ENCODE measurements around the gene ATP2A1. TPM values are rescaled to one million over a fixed set of nuclear protein-coding genes. Genes with fewer than 3 reads are reported as not detected.
"Not testable (repeated sequence)": the region's sequence is repeated elsewhere in the genome, so short reads cannot be mapped to it uniquely, and the experiment has no call there.

ATP2A1 gene
- total and polyA plus RNA-seq, 2 experiments from 2014 or later, result 0.73 to 4.0 TPM

DNA sequence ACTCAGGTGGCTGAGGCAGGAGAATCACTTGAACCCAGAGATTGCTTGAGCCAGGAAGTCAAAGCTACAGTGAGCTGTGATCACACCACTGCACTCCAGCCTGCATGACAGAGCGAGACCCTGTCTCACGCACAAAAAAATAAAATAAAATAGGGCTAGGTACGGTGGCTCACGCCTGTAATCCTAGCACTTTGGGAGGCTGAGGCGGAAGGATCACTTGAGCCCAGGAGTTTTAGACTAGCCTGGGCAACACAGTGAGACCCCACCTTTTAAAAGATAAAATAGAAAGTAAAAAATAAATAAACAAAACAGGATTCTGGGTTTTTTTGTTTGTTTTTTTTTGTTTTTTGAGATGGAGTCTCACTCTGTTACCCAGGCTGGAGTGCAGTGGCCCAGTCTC is 12.1 kb downstream of the ATP2A1 start:
- not testable (repeated sequence) for H2AFZ ChIP-seq; ATAC-seq; H3K4me1 Mint-ChIP-seq; H3K9me2 ChIP-seq (ENCODE audit: insufficient read depth); DNase-seq (ENCODE audit: low spot score); H3K36me3 ChIP-seq (ENCODE audit: insufficient read depth); H3K4me2 ChIP-seq; H3K4me3 Mint-ChIP-seq; H3K27ac Mint-ChIP-seq; H4K20me1 ChIP-seq (replicated peaks; ENCODE audit: insufficient read depth); H3K27me3 Mint-ChIP-seq (ENCODE audit: insufficient read depth, low read depth, poor library complexity); H3K79me2 ChIP-seq (replicated peaks; ENCODE audit: insufficient read depth); H3K4me1 ChIP-seq (ENCODE audit: insufficient read depth); H3K27me3 ChIP-seq (ENCODE audit: insufficient read depth); H3K4me3 ChIP-seq; H3K36me3 Mint-ChIP-seq (ENCODE audit: low read depth); H3K27ac ChIP-seq (ENCODE audit: low read depth); H3F3A ChIP-seq (replicated peaks; ENCODE audit: low read depth); H3K9me3 Mint-ChIP-seq

DNA sequence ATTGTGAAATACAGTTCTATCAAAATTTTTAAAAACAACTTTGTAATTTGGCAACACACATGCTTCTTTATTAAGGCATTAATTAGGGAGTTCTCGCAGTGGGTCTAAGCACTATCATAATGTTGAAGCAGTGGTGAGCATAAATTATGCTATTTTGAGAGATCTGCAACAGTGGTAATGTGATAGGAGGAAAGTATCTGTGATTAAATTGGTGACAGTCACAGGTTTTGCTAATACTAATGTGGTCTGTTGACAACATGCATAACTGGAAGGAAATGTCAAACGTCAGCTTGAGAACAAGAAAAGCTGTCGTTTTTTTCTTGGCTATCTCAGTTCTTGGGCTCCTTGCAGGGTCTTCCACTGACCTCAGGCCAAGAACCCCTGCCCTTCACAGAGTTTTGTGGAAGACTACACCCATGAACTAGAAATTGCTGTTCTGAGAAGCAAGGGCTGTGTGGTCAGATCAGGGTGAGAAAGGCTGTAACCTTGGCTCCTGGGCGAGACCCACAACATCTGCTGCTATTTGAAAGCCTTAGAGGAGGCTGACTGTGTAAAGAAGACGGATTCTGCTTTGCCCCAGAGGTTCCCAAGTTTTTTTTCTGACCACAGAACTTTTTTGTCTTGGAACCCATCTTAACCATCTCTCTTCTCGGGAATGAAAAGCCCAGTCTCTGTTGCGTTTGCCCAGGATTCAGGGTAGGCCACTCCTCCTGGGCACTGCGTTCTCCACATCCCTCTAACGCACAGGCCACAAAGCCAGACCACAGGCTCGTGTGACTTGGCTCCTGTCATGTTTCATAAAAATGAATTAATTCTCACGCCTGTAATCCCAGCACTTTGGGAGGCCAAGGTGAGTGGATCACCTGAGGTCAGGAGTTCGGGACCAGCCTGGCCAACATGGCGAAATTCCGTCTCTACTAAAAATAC is 13.9 kb downstream of the ATP2A1 start:
- H3K4me2 ChIP-seq, result no peak overlapping the region
- no peaks in the 10 kb centered on the region; the same call in 1 of the 2 replicates for H4K20me1 ChIP-seq (replicated peaks; ENCODE audit: insufficient read depth)
- no peaks in the 10 kb centered on the region for H3K9me2 ChIP-seq (ENCODE audit: insufficient read depth)
- H3K4me1 ChIP-seq (ENCODE audit: insufficient read depth), result no peaks in the 10 kb centered on the region
- no peak for ATAC-seq
- no peak overlapping the region; the same call in 2 of the 3 replicates for H3K4me3 Mint-ChIP-seq
- H3K27ac Mint-ChIP-seq, result no peak overlapping the region
- H3K79me2 ChIP-seq (replicated peaks; ENCODE audit: insufficient read depth), result no peaks in the 10 kb centered on the region
- H3K4me3 ChIP-seq, result no peak overlapping the region
- H3K27me3 ChIP-seq (ENCODE audit: insufficient read depth), result no peaks in the 10 kb centered on the region
- no peak for DNase-seq (ENCODE audit: low spot score)
- peaks cover 3% of the 10 kb centered on the region; the same call in 1 of the 3 replicates for H3K36me3 Mint-ChIP-seq (ENCODE audit: low read depth)
- H3K9me3 Mint-ChIP-seq, result no peaks in the 10 kb centered on the region
- H2AFZ ChIP-seq, result no peak overlapping the region
- no peaks in the 10 kb centered on the region for H3K36me3 ChIP-seq (ENCODE audit: insufficient read depth)
- H3K4me1 Mint-ChIP-seq, result no peaks in the 10 kb centered on the region
- no peaks in the 10 kb centered on the region for H3F3A ChIP-seq (replicated peaks; ENCODE audit: low read depth)
- H3K27ac ChIP-seq (ENCODE audit: low read depth), result no peak overlapping the region
- H3K27me3 Mint-ChIP-seq (ENCODE audit: insufficient read depth, low read depth, poor library complexity), result peaks cover 3% of the 10 kb centered on the region
- TF ChIP-seq EZH2phosphoT487 (IDR thresholded peaks at IDR 0.05; ENCODE audit: unreplicated experiment) (no peak), NANOG (IDR thresholded peaks at IDR 0.05; ENCODE audit: borderline replicate concordance) (no peak), CREB1 (CRISPR knock-in tag; IDR thresholded peaks at IDR 0.05; ENCODE audit: low read depth) (no peak), POLR2AphosphoS5 (IDR thresholded peaks at IDR 0.05; ENCODE audit: low read depth) (no peak), EZH2 (IDR thresholded peaks at IDR 0.05; ENCODE audit: low read depth, unreplicated experiment) (no peak), ZNF114 (CRISPR knock-in tag; IDR thresholded peaks at IDR 0.05) (no peak), STAT1 (IDR thresholded peaks at IDR 0.05; ENCODE audit: unreplicated experiment) (no peak)
- TF ChIP-seq, protein P1, sequence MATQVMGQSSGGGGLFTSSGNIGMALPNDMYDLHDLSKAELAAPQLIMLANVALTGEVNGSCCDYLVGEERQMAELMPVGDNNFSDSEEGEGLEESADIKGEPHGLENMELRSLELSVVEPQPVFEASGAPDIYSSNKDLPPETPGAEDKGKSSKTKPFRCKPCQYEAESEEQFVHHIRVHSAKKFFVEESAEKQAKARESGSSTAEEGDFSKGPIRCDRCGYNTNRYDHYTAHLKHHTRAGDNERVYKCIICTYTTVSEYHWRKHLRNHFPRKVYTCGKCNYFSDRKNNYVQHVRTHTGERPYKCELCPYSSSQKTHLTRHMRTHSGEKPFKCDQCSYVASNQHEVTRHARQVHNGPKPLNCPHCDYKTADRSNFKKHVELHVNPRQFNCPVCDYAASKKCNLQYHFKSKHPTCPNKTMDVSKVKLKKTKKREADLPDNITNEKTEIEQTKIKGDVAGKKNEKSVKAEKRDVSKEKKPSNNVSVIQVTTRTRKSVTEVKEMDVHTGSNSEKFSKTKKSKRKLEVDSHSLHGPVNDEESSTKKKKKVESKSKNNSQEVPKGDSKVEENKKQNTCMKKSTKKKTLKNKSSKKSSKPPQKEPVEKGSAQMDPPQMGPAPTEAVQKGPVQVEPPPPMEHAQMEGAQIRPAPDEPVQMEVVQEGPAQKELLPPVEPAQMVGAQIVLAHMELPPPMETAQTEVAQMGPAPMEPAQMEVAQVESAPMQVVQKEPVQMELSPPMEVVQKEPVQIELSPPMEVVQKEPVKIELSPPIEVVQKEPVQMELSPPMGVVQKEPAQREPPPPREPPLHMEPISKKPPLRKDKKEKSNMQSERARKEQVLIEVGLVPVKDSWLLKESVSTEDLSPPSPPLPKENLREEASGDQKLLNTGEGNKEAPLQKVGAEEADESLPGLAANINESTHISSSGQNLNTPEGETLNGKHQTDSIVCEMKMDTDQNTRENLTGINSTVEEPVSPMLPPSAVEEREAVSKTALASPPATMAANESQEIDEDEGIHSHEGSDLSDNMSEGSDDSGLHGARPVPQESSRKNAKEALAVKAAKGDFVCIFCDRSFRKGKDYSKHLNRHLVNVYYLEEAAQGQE (IDR thresholded peaks at IDR 0.05; ENCODE audit: unreplicated experiment), result no peak
- TF ChIP-seq, protein P2, sequence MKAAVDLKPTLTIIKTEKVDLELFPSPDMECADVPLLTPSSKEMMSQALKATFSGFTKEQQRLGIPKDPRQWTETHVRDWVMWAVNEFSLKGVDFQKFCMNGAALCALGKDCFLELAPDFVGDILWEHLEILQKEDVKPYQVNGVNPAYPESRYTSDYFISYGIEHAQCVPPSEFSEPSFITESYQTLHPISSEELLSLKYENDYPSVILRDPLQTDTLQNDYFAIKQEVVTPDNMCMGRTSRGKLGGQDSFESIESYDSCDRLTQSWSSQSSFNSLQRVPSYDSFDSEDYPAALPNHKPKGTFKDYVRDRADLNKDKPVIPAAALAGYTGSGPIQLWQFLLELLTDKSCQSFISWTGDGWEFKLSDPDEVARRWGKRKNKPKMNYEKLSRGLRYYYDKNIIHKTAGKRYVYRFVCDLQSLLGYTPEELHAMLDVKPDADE (IDR thresholded peaks at IDR 0.05), result no peak
- TF ChIP-seq, protein P3, sequence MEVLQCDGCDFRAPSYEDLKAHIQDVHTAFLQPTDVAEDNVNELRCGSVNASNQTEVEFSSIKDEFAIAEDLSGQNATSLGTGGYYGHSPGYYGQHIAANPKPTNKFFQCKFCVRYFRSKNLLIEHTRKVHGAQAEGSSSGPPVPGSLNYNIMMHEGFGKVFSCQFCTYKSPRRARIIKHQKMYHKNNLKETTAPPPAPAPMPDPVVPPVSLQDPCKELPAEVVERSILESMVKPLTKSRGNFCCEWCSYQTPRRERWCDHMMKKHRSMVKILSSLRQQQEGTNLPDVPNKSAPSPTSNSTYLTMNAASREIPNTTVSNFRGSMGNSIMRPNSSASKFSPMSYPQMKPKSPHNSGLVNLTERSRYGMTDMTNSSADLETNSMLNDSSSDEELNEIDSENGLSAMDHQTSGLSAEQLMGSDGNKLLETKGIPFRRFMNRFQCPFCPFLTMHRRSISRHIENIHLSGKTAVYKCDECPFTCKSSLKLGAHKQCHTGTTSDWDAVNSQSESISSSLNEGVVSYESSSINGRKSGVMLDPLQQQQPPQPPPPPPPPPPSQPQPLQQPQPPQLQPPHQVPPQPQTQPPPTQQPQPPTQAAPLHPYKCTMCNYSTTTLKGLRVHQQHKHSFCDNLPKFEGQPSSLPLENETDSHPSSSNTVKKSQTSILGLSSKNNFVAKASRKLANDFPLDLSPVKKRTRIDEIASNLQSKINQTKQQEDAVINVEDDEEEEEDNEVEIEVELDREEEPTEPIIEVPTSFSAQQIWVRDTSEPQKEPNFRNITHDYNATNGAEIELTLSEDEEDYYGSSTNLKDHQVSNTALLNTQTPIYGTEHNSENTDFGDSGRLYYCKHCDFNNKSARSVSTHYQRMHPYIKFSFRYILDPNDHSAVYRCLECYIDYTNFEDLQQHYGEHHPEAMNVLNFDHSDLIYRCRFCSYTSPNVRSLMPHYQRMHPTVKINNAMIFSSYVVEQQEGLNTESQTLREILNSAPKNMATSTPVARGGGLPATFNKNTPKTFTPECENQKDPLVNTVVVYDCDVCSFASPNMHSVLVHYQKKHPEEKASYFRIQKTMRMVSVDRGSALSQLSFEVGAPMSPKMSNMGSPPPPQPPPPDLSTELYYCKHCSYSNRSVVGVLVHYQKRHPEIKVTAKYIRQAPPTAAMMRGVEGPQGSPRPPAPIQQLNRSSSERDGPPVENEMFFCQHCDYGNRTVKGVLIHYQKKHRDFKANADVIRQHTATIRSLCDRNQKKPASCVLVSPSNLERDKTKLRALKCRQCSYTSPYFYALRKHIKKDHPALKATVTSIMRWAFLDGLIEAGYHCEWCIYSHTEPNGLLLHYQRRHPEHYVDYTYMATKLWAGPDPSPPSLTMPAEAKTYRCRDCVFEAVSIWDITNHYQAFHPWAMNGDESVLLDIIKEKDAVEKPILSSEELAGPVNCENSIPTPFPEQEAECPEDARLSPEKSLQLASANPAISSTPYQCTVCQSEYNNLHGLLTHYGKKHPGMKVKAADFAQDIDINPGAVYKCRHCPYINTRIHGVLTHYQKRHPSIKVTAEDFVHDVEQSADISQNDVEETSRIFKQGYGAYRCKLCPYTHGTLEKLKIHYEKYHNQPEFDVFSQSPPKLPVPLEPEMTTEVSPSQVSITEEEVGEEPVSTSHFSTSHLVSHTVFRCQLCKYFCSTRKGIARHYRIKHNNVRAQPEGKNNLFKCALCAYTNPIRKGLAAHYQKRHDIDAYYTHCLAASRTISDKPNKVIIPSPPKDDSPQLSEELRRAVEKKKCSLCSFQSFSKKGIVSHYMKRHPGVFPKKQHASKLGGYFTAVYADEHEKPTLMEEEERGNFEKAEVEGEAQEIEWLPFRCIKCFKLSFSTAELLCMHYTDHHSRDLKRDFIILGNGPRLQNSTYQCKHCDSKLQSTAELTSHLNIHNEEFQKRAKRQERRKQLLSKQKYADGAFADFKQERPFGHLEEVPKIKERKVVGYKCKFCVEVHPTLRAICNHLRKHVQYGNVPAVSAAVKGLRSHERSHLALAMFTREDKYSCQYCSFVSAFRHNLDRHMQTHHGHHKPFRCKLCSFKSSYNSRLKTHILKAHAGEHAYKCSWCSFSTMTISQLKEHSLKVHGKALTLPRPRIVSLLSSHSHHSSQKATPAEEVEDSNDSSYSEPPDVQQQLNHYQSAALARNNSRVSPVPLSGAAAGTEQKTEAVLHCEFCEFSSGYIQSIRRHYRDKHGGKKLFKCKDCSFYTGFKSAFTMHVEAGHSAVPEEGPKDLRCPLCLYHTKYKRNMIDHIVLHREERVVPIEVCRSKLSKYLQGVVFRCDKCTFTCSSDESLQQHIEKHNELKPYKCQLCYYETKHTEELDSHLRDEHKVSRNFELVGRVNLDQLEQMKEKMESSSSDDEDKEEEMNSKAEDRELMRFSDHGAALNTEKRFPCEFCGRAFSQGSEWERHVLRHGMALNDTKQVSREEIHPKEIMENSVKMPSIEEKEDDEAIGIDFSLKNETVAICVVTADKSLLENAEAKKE (CRISPR knock-in tag; IDR thresholded peaks at IDR 0.05), result no peak

All from GM23338 (cell line).